ENCODE data around the gene LSM14B.

LSM14B gene

DNA sequence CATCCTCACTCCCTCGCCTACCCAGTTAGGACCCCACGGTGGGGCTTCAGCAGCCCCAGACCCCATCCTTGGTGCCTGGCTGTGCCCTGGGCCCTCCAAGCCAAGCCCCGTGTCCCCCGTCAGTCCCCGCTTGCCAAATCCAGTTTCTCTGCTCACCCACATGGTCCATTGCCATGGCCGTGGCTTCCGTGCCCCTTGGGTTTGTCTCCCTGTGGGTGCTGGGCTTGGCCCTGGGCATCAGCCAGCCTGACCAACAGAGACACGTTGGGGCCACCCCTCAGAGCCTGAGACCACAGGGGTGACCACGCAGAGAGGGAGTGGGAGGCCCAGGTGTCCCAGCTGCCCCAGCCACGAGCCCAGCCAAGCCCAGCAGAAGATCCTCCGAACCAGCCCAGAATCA is 28.9 kb downstream of the LSM14B start:
- TF ChIP-seq, protein P1, sequence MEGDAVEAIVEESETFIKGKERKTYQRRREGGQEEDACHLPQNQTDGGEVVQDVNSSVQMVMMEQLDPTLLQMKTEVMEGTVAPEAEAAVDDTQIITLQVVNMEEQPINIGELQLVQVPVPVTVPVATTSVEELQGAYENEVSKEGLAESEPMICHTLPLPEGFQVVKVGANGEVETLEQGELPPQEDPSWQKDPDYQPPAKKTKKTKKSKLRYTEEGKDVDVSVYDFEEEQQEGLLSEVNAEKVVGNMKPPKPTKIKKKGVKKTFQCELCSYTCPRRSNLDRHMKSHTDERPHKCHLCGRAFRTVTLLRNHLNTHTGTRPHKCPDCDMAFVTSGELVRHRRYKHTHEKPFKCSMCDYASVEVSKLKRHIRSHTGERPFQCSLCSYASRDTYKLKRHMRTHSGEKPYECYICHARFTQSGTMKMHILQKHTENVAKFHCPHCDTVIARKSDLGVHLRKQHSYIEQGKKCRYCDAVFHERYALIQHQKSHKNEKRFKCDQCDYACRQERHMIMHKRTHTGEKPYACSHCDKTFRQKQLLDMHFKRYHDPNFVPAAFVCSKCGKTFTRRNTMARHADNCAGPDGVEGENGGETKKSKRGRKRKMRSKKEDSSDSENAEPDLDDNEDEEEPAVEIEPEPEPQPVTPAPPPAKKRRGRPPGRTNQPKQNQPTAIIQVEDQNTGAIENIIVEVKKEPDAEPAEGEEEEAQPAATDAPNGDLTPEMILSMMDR (conservative IDR thresholded peaks at IDR 0.05): no peak
- TF ChIP-seq ZFX (IDR thresholded peaks at IDR 0.05): no peak
- no peak overlapping the region for H3K27ac ChIP-seq

DNA sequence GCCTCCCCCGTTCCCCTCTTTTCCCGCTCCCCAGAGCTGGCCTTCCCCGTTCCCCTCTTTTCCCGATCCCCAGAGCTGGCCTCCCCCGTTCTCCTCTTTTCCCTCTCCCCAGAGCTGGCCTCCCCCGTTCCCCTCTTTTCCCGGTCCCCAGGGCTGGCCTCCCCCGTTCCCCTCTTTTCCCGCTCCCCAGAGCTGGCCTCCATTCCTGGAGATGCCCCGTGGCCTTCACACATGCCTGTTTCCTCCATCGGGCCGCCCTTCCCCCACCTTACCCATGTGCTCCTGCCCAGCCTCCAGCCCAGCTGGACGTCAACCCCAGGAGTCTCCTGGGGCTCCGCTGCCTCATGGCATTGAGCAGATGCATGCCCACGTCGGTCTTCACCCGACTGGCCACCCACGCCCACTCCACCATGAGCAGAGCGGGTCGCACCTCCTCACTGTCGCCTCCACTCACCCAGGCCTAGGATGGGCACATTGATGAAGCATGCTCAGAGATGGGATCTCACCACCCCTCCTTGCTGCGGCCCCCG is 29.6 kb downstream of the LSM14B start:
- no peak overlapping the region for H3K27ac ChIP-seq
- no peak for TF ChIP-seq ZFX (IDR thresholded peaks at IDR 0.05)
- TF ChIP-seq, protein P1 (conservative IDR thresholded peaks at IDR 0.05): no peak

DNA sequence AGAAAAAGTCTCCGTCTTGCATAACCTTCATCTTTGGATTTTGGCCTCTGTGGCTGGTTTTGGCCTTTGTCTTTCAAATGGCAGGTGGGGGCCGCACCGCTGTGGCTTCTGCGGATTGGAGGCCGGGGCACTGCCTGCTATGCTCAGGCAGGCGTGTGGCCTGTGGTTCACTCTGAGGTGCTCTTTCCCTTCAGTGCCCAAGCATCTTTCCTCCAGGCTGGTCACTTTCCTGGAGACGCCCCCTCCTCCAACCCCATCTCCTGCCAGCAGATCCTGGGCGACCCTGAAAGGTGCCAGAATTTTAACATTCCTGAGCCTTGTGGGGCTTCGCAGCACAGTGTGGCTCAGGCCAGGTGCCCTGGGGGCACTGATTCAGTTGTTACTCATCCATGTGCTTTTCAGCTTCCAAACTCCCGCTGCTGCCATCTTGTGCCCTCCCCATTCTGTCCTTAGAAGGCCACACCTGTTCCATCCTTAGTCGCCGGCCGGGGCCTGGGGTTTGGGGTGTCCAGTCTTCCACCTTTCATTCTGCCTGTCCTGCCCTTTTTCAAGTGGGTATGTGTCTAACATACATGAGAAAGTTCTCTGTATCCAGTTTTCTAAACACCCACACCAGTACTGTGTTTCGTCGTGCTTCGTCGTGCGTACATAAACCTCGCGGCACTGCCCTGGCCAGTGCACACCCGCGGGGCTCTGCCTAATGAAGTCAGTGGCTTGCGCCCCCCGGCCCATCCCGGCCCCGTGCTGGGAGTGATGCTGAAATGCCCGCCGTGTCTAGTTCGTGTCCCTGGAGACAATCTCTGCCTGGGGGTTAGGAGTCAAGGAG is 33.4 kb downstream of the LSM14B start:
- no peak overlapping the region for H3K27ac ChIP-seq

DNA sequence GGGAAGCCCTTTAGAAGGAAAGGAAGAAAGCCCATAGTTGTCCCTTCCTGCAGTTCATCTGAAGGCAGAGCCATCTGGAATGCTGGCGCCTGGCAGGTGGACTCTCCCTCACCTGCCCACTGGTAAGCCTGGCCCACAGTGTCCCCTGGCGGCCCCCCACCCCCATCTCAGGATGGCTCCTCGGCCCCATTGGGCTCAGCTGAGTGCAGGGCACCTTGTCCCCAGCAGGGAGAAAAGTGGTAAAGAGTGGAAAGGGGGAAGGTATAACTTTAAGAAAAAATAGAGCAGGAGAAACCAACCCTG is 33.9 kb downstream of the LSM14B start:
- TF ChIP-seq ZFX (IDR thresholded peaks at IDR 0.05): no peak
- TF ChIP-seq, protein P1 (conservative IDR thresholded peaks at IDR 0.05): no peak
- H3K27ac ChIP-seq: no peak overlapping the region

More for the DNA sequence above, 33.4 kb downstream of the LSM14B start:
- TF ChIP-seq ZFX (IDR thresholded peaks at IDR 0.05): no peak
- TF ChIP-seq, protein P1 (conservative IDR thresholded peaks at IDR 0.05): no peak

DNA sequence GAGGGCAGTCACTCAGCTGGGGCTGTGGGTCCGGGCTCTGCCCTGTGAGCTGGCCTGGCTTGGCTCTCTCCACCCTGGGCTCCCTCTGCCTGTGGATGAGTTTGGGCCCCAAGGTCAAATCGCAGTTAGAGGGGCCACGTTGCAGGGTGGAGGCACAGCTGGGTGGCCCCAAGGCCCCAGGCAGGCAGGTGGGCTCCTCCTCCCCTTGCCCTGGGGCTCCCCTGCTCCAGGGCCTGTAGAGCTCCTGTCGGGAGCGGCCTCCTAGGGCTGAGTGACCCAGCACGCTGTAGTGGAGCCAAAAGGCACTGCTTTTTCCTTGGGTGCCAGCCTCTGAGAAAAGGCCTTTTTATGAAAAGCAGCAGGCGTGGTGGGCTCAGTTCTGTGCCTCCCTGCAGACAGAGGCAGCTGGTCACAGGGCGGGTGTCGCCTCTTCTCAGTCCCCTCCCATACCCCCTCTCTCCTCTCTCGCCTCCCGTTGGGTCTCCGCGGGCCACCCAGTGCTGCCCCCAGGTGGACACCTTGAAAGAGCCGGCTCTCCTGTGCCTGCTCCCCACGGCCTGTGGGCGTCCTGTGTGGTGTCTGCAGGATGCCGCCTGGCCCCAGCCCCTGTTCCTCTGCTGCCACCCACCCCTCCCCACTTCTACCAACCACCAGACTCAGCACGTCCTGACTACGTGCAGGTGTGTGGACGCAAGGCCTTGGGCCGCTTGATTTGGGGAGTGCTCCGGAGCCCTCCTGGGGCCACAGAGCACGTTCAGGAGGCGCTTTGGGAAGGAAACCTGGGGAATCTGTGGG is 34.5 kb downstream of the LSM14B start:
- no peak overlapping the region for H3K27ac ChIP-seq
- TF ChIP-seq, protein P1 (conservative IDR thresholded peaks at IDR 0.05): peak; percentile 82
- no peak for TF ChIP-seq ZFX (IDR thresholded peaks at IDR 0.05)

DNA sequence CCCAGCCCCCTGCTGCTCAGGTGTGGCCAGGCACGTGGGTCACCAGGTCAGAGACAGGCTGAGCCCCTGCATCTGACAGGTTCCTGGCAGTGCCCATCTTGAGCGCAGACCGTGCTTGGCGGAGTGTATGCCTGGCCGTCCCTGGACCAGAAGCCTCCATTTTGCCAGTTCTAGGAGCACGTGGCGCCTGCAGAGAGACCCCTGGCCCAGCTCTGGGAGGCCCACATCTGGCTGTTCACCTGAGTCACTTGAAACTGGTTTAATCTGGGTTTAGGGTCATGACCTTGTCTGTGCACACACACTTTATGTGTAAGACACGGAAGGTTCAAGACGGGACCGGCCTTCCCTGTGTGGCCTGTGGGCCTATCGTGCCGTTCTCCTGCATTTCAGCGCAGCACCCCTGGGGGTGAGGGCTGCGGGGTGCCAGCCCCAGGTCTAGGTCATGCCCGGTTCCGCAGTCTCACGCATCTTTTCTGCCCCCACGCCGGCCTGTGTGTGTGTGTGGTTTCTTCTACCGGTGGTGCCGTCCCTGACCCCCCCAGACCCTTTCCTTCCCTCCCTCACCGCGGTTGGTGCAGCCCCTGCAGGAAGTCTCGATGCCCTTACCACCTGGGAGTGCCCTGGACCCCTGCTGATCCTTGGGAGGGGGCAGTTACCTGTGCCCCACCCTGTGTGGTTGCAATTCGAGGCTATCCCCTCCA is 35.3 kb downstream of the LSM14B start:
- TF ChIP-seq, protein P1 (conservative IDR thresholded peaks at IDR 0.05): no peak
- no peak for TF ChIP-seq ZFX (IDR thresholded peaks at IDR 0.05)
- no peak overlapping the region for H3K27ac ChIP-seq
